HG03159 (cell line): Measurements from ENCODE around the gene CDR2L.
"Not testable (repeated sequence)": the region's sequence is repeated elsewhere in the genome, so short reads cannot be mapped to it uniquely, and the experiment has no call there.

ENCODE experiments used
- ATAC-seq: cut with Tn5 transposase; IDR thresholded peaks from one replicate; pipeline ENCODE4 v1.9.1; 2021; ENCODE audit warnings: mild to moderate bottlenecking, moderate library complexity; ENCODE audit not compliant: unreplicated experiment

Gene CDR2L

DNA sequence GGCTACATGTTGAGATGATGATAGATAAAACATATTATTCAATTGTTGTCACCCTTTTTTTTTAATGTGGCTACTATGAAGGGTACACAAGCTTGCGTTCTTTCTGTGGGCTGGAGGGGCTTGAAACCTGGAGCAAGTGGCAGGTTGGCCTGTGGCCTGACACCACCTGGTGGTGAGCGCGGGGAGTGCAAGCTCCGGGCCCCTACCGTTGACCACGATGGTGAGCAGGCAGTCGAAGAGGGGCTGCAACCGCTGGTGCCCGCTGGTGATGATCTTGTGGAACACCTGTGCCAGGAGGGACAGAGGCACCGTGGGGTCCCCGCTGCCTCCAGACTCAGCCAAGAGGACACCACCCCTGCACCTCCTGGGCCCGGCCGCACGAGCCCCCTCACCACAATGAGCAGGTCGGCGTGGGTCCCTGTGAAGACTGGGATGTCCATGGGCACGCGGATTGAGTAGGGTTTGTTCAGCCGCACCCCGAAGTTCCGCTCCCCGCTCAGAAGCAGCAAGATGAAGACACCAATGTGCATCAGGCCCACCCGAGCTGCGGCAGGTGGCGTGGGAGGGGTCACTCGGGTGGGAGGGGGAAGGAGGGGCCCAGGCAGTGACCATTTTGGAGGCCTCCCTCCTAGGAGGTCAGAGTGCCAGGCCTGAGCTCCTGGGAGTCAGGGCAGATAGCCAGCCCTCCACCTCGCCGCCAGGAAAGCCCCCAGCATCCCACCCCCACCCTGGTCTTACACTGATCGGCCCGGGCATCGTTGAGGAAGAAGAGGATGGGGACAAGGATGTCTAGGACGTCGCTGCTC, 29.3 kb upstream of the CDR2L start:
- no peak for ATAC-seq

DNA sequence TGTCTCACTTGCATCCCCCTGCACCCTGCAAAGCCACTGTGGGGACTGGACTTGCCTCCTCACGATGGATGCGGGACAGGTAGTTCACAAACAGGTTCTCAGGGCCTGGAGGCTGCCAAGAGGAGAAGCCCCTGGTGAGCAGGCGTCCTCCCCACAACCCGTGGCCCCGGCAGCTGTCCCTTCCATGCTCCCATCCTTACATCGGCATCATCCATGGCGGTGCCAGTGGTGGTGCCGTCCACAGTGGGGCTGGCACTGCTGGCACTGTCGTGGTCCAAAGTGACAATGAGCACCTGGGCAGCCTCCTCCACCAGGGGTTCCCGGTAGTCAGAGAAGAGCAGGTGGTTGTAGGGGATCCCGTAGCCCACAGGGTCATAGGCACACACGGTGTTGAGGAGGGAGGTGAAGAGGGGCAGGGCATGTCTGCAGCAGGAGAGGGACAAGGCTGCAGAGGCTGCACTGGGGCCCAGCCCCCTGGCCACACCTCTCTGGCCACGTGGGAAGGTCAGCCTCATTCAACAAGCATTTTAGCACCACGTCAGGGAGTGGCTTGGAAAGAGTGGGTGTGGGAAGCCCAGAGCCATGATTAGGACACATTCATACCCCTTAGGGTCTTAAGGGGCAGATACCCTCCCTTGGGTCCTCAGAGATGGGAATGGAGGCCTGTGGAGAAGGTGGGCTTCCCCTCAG, 27.5 kb upstream of the CDR2L start:
- ATAC-seq = no peak

DNA sequence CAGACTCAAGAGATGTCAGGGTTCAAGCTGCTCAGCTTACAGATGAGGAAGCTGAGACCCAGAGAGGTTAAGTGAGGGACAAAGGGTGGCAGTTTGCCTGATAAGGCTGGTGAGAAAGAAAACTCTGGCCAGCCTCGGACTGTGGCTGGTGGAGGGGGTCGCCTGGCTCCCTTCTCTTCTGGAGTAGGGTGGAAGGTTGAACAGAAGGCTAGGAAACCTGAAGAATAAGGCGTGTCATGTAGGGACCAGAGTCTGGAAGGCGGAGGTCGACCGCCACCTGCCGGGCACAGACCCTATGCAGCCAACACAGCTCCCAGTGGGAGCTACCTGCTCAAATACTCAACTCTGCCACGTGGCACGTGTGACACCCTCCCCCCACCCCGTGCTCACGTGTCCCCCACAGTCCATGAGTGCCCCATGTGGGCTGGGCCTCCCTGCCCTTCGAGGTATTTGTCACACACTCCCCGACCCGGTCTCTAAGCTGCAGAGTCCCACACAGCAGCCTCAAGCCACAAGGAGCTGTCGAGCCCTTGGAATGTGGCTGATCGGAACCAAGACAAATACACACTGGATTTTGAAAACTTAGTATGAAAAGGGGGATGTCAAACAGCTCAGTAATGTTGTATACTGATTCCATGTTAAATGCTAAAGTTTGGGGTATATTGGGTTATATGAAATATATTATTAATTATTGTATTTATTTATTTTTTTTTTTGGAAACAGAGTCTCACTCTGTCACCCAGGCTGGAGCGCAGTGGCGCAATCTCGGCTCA, 26.7 kb upstream of the CDR2L start:
- no peak for ATAC-seq

DNA sequence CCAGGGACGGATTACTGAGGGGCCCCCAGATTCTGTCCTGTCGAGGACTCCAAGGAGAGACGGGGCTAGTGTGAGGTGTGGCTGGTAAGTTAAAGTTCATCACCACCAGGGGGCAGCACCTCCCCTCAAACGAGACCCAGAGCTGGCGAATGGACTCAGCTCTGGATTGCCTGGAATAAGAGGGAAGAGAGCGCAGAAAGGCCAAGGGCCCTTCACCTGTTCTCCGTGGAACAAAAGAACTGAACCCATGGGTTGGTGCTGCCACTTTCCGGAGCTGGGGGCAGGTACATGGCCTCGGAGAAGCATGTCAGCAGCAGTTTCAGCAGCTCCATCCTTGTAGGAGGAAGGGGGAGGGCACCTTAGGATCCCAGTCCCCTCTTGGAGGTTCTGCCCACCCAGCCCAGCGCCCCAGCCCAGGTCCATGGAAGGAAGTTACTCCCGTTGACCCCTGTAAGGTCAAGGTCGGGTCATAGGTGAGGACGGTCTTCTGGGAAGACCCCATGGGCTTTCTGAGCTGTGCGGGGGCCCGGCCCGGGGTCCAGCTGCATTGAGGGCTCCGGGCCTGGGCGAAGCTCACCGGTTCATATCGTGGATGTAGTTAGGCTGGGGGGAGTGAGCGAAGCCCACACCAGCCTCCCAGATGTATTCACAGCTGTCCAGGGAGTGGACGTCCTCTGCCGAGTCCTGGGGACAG, 25.6 kb upstream of the CDR2L start:
- ATAC-seq = no peak

DNA sequence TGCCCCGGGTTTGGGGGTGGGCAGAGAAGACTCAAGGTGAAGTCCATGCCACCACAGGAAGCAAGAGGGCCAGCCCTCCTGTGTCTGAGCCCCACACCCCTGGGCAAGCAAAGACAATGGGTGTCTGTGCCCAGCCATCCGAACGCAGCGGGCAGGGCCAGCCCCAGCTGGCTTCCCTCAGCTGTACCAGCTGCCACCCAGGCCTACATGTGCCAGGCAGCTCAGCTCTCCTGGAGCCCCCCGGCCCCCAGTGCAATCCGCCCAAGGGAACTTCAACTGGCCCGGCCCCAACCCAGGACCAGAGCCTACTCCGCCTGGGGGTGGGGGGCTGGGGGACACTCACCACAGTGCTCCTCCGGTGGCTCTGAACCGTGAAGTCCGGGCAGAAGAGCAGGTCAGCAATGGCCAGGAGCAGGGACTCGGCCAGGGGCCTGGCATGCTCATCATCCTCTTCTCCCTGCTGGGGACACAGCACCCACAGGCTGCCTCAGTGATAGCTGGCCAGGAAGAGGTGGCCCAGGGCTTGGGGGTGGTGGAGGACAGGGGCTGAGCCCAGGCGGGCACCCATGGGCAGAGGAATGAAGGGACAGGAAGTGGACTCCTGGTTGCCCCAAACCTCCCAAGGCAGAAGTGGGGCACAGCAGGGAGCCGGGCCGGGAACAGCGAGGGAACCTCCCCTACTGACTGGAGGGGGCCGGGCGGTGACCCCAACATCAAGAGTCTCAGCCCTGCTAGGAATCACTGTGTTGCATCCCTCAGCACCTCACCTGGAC, 24.6 kb upstream of the CDR2L start:
- no peak for ATAC-seq

DNA sequence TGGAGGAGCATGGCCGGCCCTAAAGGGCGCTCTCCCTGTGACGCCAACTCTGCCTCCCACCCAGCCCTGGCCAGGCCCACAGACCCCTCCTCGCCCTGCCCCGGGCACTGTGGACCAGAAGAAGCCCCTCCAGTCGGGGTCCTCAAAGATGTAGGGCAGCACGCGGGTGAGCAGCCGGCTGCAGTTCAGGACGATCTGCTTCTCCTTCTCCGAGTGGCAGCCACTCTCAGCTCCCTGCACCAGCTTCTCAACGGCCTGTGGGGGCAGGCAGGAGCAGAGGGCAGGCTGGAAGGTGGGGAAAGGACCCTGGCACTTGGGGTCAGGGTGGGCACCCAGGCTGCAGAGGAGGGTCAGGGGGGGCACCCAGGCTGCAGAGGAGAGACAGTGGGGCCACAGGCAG, 23.8 kb upstream of the CDR2L start:
- no peak for ATAC-seq

DNA sequence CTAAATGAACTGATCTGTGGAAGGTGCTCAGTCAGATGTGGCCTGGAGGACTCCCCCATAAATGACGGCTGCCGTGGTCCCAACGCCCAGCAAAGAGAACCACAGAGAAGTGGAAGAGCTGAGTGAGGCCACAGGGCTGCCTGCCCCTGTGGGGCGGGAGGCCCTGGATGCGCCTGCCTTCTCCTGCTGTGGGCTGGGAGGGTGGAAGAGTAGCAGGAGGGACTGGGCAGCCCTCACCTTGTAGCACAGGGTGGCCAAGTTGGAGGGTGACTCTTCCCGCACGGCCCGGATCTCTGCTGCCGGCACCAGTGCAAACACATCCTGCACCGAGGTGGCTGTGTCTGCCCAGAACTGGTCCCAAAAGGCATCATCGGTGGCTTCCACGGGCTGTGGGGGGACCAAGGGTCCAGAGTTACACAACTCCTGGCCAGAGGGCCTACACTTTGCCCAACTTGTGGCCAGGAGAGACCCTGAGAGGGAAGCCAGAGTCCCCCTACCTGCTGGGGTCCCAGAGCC, 23.1 kb upstream of the CDR2L start:
- ATAC-seq = no peak

DNA sequence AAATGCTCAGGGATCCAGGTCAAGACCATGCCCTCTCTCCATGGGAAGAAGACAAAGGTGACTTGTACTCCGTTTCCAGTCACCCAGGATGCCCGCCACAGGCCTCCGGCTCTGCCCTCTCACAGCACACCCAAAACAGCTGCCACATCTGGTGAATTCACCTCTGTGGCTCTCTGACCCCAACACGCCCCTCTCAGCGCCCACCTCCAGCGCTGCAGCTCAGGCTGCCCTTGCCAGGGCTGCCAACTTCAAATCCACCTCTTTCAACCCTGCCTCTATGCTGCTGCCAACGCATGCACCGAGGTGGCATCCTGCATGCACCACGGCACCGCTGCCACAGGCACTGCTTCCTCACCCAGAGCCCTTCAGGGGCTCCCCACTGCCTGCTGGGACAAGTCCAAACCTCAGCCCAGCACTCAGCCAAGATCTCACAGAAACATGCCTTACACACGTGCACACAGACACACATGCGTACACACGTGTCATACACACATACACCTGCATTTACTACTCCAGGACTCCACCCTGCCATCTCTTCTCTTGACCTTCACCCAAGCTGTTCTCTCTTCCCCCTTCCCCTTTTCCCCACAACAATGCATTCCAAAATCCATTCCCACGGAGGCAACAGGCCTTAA, 22.3 kb upstream of the CDR2L start:
- ATAC-seq = no peak

DNA sequence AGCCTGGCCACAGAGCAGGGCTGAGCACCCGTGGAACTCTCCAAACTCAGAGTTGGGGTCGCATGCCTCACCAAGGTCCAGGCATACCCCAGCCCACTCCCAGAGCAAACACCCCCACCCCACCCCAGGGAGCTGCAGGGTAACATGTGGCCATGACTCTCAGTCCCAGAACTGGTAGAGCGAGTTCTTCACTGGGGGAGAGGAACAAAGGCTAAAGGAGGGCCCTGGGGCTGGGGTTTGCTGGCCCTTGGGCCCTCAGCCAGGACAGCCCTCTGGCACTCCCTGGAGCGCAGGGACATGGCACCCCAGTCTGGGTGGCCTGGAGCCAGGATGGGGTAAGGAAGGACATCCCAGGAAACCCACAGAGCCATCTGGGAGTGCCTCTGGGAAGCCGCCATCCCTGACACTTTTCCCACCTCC, 19.1 kb upstream of the CDR2L start:
- ATAC-seq = no peak

DNA sequence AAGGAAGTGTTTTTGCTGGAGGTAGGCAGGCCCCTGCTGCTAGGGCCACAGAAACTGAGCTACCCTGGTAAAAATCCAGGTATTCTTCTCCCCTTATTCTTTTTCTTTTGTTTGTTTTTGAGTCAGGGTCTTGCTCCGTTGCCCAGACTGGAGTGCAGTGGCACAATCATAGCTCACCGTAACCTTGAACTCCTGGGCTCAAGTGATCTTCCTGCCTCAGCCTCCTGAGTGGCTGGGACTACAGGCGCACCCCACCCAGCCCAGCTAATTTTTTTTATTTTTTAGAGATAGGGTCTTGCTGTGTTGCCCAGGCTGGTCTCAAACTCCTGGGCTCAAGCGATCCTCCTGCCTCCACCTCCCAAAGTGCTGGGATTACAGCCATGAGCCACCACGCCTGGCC, 17.9 kb upstream of the CDR2L start:
- not testable (repeated sequence) for ATAC-seq

DNA sequence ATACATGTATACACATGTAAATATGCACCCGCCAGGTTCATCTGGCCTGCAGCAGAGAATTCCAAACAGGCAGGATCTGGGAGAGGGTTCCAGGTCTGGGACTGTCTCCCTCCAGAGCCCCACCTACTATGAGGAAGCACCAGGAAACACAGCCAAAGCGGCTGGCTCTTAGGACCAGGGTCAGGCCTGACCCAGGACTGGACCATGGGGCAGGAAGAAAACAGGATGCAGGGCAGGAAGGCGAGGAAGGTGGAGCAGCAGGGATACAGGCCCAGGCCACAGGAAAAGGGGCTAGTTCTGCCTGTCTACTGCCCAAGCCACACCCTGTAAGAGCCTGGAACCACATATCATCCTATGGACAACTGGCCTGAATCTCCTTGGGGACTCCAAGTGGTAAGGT, 17.0 kb upstream of the CDR2L start:
- no peak for ATAC-seq

DNA sequence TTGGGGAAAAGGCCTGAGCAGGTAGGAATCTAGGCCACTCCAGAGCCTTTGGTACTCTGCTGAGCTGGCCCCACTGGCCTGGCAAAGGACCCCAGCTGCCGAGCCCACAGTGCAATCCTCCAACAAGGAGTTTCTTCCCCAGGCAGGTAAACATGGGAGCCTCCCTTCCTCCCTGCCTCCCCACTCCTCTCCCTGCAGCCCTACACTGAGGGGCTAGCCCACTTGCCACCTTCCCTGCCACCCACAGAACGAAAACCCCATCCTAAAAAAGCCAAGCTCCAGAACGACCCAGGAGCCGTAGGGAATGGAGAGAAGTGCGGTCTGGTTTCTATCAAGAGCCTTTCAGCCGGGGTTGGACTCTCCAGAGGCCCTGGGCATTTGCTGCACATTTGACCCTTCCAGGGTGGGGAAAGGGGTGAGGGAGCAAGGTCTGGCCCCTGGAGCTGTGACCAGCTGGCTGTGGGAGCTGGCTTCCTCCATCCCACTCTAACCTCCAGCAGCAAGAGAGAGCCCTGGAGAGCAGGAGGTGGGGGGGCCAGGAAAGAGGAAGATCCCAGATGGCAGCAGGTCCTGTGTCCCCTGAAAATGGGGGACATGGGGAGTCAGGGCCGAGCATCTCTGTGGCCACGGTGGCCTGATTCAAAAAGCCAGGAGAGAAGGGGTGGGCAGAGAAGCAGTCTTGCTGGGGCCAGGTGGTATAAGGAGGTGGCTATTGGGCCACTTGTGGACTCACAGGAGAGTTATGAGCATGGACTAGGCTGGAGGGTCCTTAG, 16.2 kb upstream of the CDR2L start:
- ATAC-seq = no peak

DNA sequence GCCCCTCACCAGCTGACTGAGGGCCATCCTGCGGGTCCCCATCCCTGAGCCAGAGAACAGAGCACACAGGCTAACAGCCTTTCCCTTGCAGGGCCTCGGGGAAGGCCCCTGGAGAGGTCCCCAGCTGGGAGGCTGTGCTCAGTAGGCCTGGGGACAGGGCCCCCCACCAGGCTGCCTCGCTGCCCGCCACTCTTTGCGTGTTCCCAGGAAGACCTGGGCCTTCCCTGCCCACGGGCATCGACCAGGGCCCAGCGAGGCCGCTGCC, 15.7 kb upstream of the CDR2L start:
- ATAC-seq = no peak

DNA sequence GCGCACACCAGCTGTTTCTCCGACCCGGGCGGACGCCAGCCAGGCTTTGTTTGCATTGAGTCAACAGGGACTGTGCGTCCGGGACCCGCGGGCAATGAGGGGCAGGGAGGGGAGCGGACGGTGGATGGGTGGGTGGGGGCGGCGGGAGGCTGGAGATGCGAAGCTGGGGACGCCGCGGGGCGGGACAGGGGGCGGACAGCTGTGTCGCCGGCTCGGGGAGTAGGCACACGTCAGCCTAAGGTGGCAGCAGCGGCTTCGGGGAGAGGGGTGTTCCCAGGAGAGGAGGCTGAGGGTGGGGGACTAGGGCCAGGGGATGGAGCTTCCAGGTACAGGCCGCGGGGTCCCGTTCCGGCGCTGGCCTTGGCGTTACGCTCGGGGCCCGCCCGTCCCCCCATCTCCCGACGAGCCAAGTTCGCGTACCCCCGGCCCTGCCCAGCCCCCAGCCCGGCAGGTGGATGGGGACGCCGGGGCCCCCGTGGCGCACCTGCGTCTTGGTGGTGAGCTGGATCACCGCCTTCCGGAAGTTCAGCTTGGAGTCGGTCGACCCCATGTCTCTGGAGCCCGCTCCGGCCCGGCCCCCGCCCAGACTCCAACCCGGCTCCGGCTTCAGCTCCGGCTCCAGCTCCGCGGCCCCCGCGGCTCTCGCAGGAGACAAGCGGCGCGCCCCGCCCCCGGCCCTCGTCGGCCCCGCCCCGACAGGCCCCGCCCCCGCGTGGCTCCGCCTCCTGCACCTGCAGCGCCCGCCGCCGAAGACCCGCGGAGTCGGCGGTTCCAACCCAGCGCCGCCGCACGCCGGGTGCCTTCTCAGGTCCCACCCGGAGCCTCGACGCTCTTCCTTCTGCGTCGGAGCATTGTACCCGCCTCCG, 15.1 kb upstream of the CDR2L start, which contains the start of gene HID1:
TSS of gene HID1 (minus strand) at position 653 of the 866 bp plus-strand sequence. CDS start at position 550, 103 bp downstream.
- no peak for ATAC-seq

DNA sequence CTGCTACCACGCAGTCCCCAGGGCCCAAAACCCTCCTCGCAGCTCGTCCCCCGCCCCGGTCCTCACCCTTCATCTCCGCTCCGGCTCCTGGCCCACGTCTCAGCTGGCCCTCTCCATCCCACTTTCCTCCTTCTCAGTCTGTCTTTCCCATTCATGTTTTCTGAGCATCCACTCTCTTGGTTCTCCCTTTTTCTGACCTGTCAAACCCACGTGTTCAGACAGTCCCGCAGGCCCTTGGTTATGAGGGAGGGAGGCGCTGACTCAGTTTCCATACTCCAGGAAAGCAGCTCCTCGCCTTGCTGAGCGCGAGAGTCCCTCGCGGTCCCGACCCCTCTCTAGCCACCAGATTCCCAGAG, 14.5 kb upstream of the CDR2L start:
- no peak for ATAC-seq

DNA sequence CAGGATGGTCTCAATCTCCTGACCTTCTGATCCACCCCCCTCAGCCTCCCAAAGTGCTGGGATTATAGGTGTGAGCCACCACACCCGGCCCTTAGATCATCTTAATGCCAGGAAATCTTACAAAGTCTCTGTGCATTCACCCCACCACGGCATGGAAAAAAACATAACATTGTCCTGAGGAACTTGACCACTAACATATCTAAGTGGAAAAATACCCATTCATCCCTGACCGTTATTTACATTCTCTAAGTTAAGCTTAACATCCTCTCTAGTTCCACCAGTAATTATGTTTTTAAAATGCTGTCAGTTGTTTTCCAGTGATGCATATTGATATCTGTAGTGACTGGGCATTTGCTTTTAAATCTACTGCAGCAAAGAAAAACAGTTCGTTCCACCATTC, 11.5 kb upstream of the CDR2L start:
- no peak for ATAC-seq

DNA sequence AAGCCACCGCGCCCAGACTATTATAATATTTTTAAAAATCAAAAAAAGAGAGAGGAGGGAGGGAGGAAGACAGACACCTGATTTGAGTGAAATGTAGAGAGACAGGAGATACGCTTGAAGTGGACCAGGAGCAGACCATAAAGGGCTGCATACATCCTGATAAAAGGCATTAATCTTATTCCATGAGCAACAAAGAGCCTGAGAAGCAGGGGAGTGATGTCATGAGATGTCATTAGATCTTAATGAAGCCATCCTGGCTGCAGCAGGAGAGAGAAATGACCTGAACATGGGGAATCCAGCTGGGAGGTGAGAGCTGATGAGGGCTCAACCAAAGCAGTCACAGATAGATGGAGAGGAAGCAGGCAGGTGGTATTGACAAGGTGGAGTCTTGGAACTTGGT, 9.6 kb upstream of the CDR2L start:
- ATAC-seq = no peak

DNA sequence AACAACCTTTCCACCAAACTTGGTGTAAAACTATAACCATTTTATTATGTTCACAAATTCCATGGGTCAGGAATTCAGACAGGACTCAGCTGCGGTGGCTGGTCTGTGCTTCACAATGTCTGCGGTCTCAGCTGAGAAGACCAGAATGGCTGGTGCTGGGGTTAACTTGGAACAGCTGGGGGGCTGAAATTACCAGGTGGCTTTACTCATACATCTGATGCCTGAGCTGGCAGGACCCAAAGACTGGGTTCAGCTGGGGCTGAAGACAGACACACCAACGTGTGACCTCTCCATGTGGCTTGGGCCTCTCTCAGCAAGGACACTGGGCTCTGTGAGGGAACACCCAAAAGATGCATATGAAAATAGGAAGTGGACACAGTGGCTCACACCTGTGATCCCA, 9.2 kb upstream of the CDR2L start:
- no peak for ATAC-seq
